H1 (cell line): ENCODE data around the gene MYL7. TPM values are rescaled to one million over a fixed set of nuclear protein-coding genes. Genes with fewer than 3 reads are reported as not detected.

Source experiments
- CTCF ChIA-PET: fragments of 300-600 bp; sonication (Branson Sonifier 250); formaldehyde crosslinking; loops from one replicate; lab custom pipeline; 2021; ENCODE audit not compliant: partially characterized antibody; lab: Charles Lee
- POLR2A ChIA-PET: fragments of 300-600 bp; sonication (Branson Sonifier 250); formaldehyde crosslinking; loops from one replicate; lab custom pipeline; 2021; ENCODE audit warnings: inconsistent platforms; ENCODE audit not compliant: partially characterized antibody; lab: Charles Lee
- DNase-seq, 2 experiments: peaks; one replicate each; pipeline versions ENCODE4 v3.0.0 to v3.0.0-alpha.2; 2010 to 2022; ENCODE audit warnings: low spot score in 2 of 2, low read depth in 1 of 2, mixed read lengths in 1 of 2
- FAIRE-seq: peaks from 2 replicates; lab custom pipeline; 2011; peaks lifted over from hg19 to GRCh38; lab: Jason Lieb, UNC
- H2AFZ ChIP-seq: 2 replicates; pipeline ENCODE4 v1.8.1; 2012; ENCODE audit warnings: low read length, inconsistent platforms
- H2AK5ac ChIP-seq: 2 replicates; pipeline ENCODE4 v1.6.1; 2013; ENCODE audit warnings: low read depth, low read length
- H2BK120ac ChIP-seq: replicated peaks from 2 replicates; pipeline ENCODE3; 2013; ENCODE audit warnings: low read depth, low read length, inconsistent platforms
- H2BK12ac ChIP-seq: 2 replicates; pipeline ENCODE4 v1.6.1; 2013; ENCODE audit warnings: low read depth, low read length
- H2BK15ac ChIP-seq: 2 replicates; pipeline ENCODE4 v1.6.1; 2013; ENCODE audit warnings: low read length
- H2BK20ac ChIP-seq: 2 replicates; pipeline ENCODE4 v1.6.1; 2013; ENCODE audit warnings: low read length
- H2BK5ac ChIP-seq: 2 replicates; pipeline ENCODE4 v1.6.1; 2013; ENCODE audit warnings: low read depth, low read length
- H3K14ac ChIP-seq: 2 replicates; pipeline ENCODE4 v1.6.1; 2013; ENCODE audit warnings: inconsistent platforms; ENCODE audit not compliant: insufficient read length
- H3K18ac ChIP-seq: 2 replicates; pipeline ENCODE4 v1.6.1; 2013; ENCODE audit warnings: low read length; ENCODE audit errors: extremely low read depth
- H3K23ac ChIP-seq: 2 replicates; pipeline ENCODE4 v1.6.1; 2013; ENCODE audit warnings: inconsistent platforms; ENCODE audit not compliant: insufficient read length
- H3K23me2 ChIP-seq: 2 replicates; pipeline ENCODE4 v1.6.1; 2013; ENCODE audit warnings: low read depth, low read length
- H3K27ac ChIP-seq: 2 replicates; pipeline ENCODE4 v1.6.1; 2011; ENCODE audit warnings: low read depth, low read length, inconsistent platforms
- H3K27me3 ChIP-seq, 4 experiments: replicated peaks in 1 of 4; 1 replicate in 1 of 4; 2 replicates in 3 of 4; pipeline versions ENCODE4 v1.6.1 to v1.8.1; 2011 to 2013; ENCODE audit warnings: low read length in 3 of 4, mild to moderate bottlenecking in 3 of 4, inconsistent platforms in 2 of 4, mixed read lengths in 2 of 4, moderate library complexity in 1 of 4; ENCODE audit not compliant: control insufficient read depth in 3 of 4, insufficient read depth in 3 of 4; ENCODE audit errors: extremely low read depth in 1 of 4
- H3K36me3 ChIP-seq, 4 experiments: 2 replicates each; pipeline versions ENCODE4 v1.6.1 to v1.8.1; 2011 to 2013; ENCODE audit warnings: mild to moderate bottlenecking in 4 of 4, low read length in 3 of 4, moderate library complexity in 2 of 4, control low read depth in 1 of 4, inconsistent platforms in 1 of 4; ENCODE audit not compliant: insufficient read depth in 4 of 4, control insufficient read depth in 2 of 4
- H3K4ac ChIP-seq: replicated peaks from 2 replicates; pipeline ENCODE3; 2013; ENCODE audit warnings: low read length, low read depth, mixed read lengths, inconsistent platforms; ENCODE audit not compliant: insufficient read length
- H3K4me1 ChIP-seq, 4 experiments: replicated peaks in 1 of 4; 1 replicate in 1 of 4; 2 replicates in 3 of 4; pipeline versions ENCODE4 v1.6.1 to v1.8.1; 2011 to 2013; ENCODE audit warnings: low read length in 3 of 4, inconsistent platforms in 2 of 4, mixed read lengths in 1 of 4; ENCODE audit not compliant: insufficient read depth in 4 of 4, control insufficient read depth in 3 of 4
- H3K4me2 ChIP-seq, 2 experiments: 2 replicates each; pipeline versions ENCODE4 v1.6.1 to v1.8.1; 2011 to 2013; ENCODE audit warnings: low read depth in 2 of 2, low read length in 2 of 2, control low read depth in 1 of 2, inconsistent platforms in 1 of 2, mild to moderate bottlenecking in 1 of 2; ENCODE audit not compliant: insufficient read depth in 1 of 2
- H3K4me3 ChIP-seq, 4 experiments: fragments of 200-600, 300-600 bp in 1 of 4; sonication (generic), shearing (Covaris generic), sonication (Bioruptor Twin) in 1 of 4; 2 replicates each; pipeline versions ENCODE4 v1.5.1 to v1.8.1; 2011 to 2016; ENCODE audit warnings: low read length in 4 of 4, low read depth in 3 of 4, control low read depth in 2 of 4, inconsistent platforms in 2 of 4, mild to moderate bottlenecking in 2 of 4, mixed read lengths in 1 of 4, moderate library complexity in 1 of 4; ENCODE audit not compliant: insufficient read depth in 2 of 4; ENCODE audit errors: extremely low read depth in 1 of 4
- H3K56ac ChIP-seq: replicated peaks from 2 replicates; pipeline ENCODE3; 2013; ENCODE audit warnings: low read depth, mild to moderate bottlenecking, mixed read lengths, low read length, inconsistent platforms; ENCODE audit not compliant: insufficient read length
- H3K79me1 ChIP-seq: 2 replicates; pipeline ENCODE4 v1.6.1; 2013; ENCODE audit warnings: low read depth, low read length, control low read depth
- H3K79me2 ChIP-seq, 2 experiments: 2 replicates each; pipeline versions ENCODE4 v1.6.1 to v1.8.1; 2012 to 2013; ENCODE audit warnings: low read length in 2 of 2, mild to moderate bottlenecking in 2 of 2, inconsistent platforms in 1 of 2; ENCODE audit not compliant: insufficient read depth in 2 of 2, control insufficient read depth in 1 of 2
- H3K9ac ChIP-seq, 4 experiments: replicated peaks in 1 of 4; 1 replicate in 1 of 4; 2 replicates in 3 of 4; pipeline versions ENCODE4 v1.6.1 to v1.8.1; 2011 to 2013; ENCODE audit warnings: low read depth in 3 of 4, low read length in 3 of 4, control low read depth in 2 of 4, mild to moderate bottlenecking in 2 of 4, moderate library complexity in 2 of 4, inconsistent platforms in 1 of 4; ENCODE audit errors: extremely low read depth in 1 of 4
- H3K9me3 ChIP-seq, 2 experiments: 2 replicates each; pipeline versions ENCODE4 v1.6.1 to v1.8.1; 2012 to 2013; ENCODE audit warnings: mild to moderate bottlenecking in 2 of 2, moderate library complexity in 2 of 2, control low read depth in 1 of 2, inconsistent platforms in 1 of 2, low read depth in 1 of 2, low read length in 1 of 2, mixed read lengths in 1 of 2; ENCODE audit not compliant: insufficient read depth in 2 of 2
- H4K20me1 ChIP-seq, 2 experiments: replicated peaks in 1 of 2; 2 replicates each; pipeline versions ENCODE3 to v1.8.1; 2011 to 2013; ENCODE audit warnings: inconsistent platforms in 2 of 2, low read length in 2 of 2, mild to moderate bottlenecking in 1 of 2; ENCODE audit not compliant: insufficient read depth in 2 of 2, control insufficient read depth in 1 of 2
- H4K5ac ChIP-seq: 2 replicates; pipeline ENCODE4 v1.6.1; 2013; ENCODE audit warnings: low read length, low read depth, mixed read lengths, inconsistent platforms; ENCODE audit not compliant: insufficient read length
- H4K8ac ChIP-seq: 2 replicates; pipeline ENCODE4 v1.8.0; 2013; ENCODE audit warnings: mild to moderate bottlenecking, moderate library complexity, low read length, inconsistent platforms; ENCODE audit not compliant: insufficient read depth; ENCODE audit errors: extremely low read depth
- H4K91ac ChIP-seq: replicated peaks from 2 replicates; pipeline ENCODE3; 2013; ENCODE audit warnings: low read length, mixed read lengths, inconsistent platforms; ENCODE audit not compliant: insufficient read length
- HDAC6 ChIP-seq: IDR thresholded peaks from one replicate; pipeline ENCODE4 v1.7.1; 2012; ENCODE audit warnings: low read depth, mild to moderate bottlenecking, inconsistent platforms, low read length, moderate library complexity
- KDM1A ChIP-seq: fragments of 200-600, 300-600 bp; sonication (generic); IDR thresholded peaks from 2 replicates; pipeline ENCODE4 v1.7.1; 2016; ENCODE audit warnings: mild to moderate bottlenecking, low read length, borderline replicate concordance
- MAFK ChIP-seq: IDR thresholded peaks from 2 replicates; pipeline ENCODE4 v1.6.1; 2012; ENCODE audit warnings: low read depth, mild to moderate bottlenecking, improper control_type of control experiment, low read length
- TCF12 ChIP-seq: IDR thresholded peaks from 2 replicates; pipeline ENCODE4 v1.6.1; 2011; ENCODE audit warnings: low read depth, mild to moderate bottlenecking, low read length
- WGBS, 2 experiments: shearing (Covaris generic) in 1 of 2; methylation state at CpG; one replicate each; pipeline versions ENCODE4 v1.1.6 to v1.1.7; 2013 to 2015; ENCODE audit warnings: low lambda C conversion rate in 2 of 2, mixed read lengths in 2 of 2, inconsistent platforms in 1 of 2, low coverage in 1 of 2, missing lambda C conversion rate in 1 of 2; ENCODE audit not compliant: insufficient replicate concordance in 2 of 2, insufficient coverage in 1 of 2, insufficient read length in 1 of 2; ENCODE audit errors: extremely low coverage in 1 of 2, missing lambda C conversion rate in 1 of 2; 5-methylcytosine and 5-hydroxymethylcytosine counted together
- polyA plus RNA-seq, 7 experiments: library from polyadenylated mRNA; depleted of rRNA in 3 of 7; stranded (reverse) in 5 of 7; unstranded in 2 of 7; fragments of >200 nt in 5 of 7; fragments of 200-250 nt in 2 of 7; gene quantifications; 1 replicate in 5 of 7; 2 replicates in 1 of 7; 4 replicates in 1 of 7; pipeline versions ENCODE4 v1.2.1 to v1.2.3, GENCODE V29; 2011 to 2013; ENCODE audit warnings: missing spikeins in 2 of 7, mixed read lengths in 2 of 7
- total RNA-seq: library from RNA; stranded (reverse); fragmentation: NEBNext Ultra II Directional; extraction: Animal tissue kit (Norgen Biotek cat#: 25700); gene quantifications from 2 replicates; pipeline ENCODE4 v1.2.1, GENCODE V29; 2021

Gene MYL7
- total and polyA plus RNA-seq, 2 of the 8 experiments (the other 6 are each of a cell fraction or from before 2014, with no cell fraction given), result 3.3 to 3.4 TPM

- H3K27me3 ChIP-seq, result peaks cover 0 to 10% (median 8%) of the 10 kb centered on the region in 4 experiments; a peak in 6 of 7 replicates
- H3K4me2 ChIP-seq, result no peak overlapping the region
- no peak overlapping the region for H4K8ac ChIP-seq
- peaks cover 0 to 16% (median 8%) of the 10 kb centered on the region in 4 experiments; a peak in 5 of 8 replicates for H3K36me3 ChIP-seq
- H2BK120ac ChIP-seq, result no peak overlapping the region
- H3K9me3 ChIP-seq, result no peaks in the 10 kb centered on the region
- DNase-seq, result no peak
- no peak overlapping the region for H2AK5ac ChIP-seq
- H2AFZ ChIP-seq, result no peak overlapping the region
- H4K20me1 ChIP-seq, result peaks cover 2 to 13% of the 10 kb centered on the region in 2 experiments
- peaks cover 4% of the 10 kb centered on the region for H3K23me2 ChIP-seq
- no peak overlapping the region for H3K27ac ChIP-seq
- no peak overlapping the region for H2BK12ac ChIP-seq
- 93% methylated on average over 18 of the region's 18 CpGs; no CpG with 5 or more reads in 1 of the 2 experiments for WGBS, 2 experiments
- no peak for FAIRE-seq
- no peaks in the 10 kb centered on the region; a peak in 1 of 4 replicates for H3K79me2 ChIP-seq
- H2BK5ac ChIP-seq, result no peak overlapping the region
- H3K79me1 ChIP-seq, result peaks cover 4% of the 10 kb centered on the region; the same call in 1 of the 2 replicates
- H3K56ac ChIP-seq, result no peak overlapping the region
- H3K4me3 ChIP-seq, result no peak overlapping the region
- H2BK15ac ChIP-seq, result no peak overlapping the region
- ChIA-PET CTCF (interaction anchor here (0.9 to 2.4 kb wide), 5 partner anchors 10 to 90 kb away, joined by 3 to 11 read pairs (median 8); partner anchors contain the start of gene POLD2), POLR2A (interaction anchor here (0.7 to 3.4 kb wide), 5 partner anchors 12 to 68 kb away, joined by 3 to 50 read pairs (median 4); partner anchors contain the start of genes PGAM2 and POLD2)
- H4K91ac ChIP-seq, result no peak overlapping the region
- H3K4me1 ChIP-seq, result peaks cover 0 to 8% (median 4%) of the 10 kb centered on the region in 4 experiments; a peak in 6 of 7 replicates
- H3K4ac ChIP-seq, result no peak overlapping the region
- no peak overlapping the region for H3K14ac ChIP-seq
- no peak for TF ChIP-seq KDM1A
- no peak for TF ChIP-seq TCF12
- no peak for TF ChIP-seq HDAC6
- no peak for TF ChIP-seq MAFK
- TF ChIP-seq, all 59 proteins: peak for 0
- no peak overlapping the region for H4K5ac ChIP-seq
- H3K23ac ChIP-seq, result no peak overlapping the region
- no peak overlapping the region for H2BK20ac ChIP-seq
- no peak overlapping the region for H3K9ac ChIP-seq
- no peak overlapping the region for H3K18ac ChIP-seq
Measured at GRCh38 chr7:44109991-44110390, 31.1 kb downstream of the MYL7 start.
